IPS-20b (cell line): ENCODE data around the gene HS3ST5.

Experiments used
- H3K27ac ChIP-seq: one replicate; pipeline ENCODE4 v1.5.1; 2013; ENCODE audit warnings: low read length
- H3K27me3 ChIP-seq: 2 replicates; pipeline ENCODE4 v1.6.1; 2013; ENCODE audit warnings: mild to moderate bottlenecking, low read length, inconsistent platforms; ENCODE audit not compliant: insufficient read depth
- H3K36me3 ChIP-seq: 2 replicates; pipeline ENCODE4 v1.6.1; 2013; ENCODE audit warnings: low read depth, mild to moderate bottlenecking, inconsistent platforms, low read length, moderate library complexity; ENCODE audit not compliant: insufficient read depth
- H3K4me1 ChIP-seq: 2 replicates; pipeline ENCODE4 v1.6.1; 2013; ENCODE audit warnings: mild to moderate bottlenecking, control low read depth, inconsistent platforms, low read length, moderate library complexity; ENCODE audit not compliant: insufficient read depth
- H3K4me3 ChIP-seq: 2 replicates; pipeline ENCODE4 v1.5.1; 2013; ENCODE audit warnings: mild to moderate bottlenecking, low read length, inconsistent platforms
- H3K9ac ChIP-seq: 2 replicates; pipeline ENCODE4 v1.6.1; 2013; ENCODE audit warnings: low read depth, mild to moderate bottlenecking, inconsistent platforms, low read length, moderate library complexity
- H3K9me3 ChIP-seq: 2 replicates; pipeline ENCODE4 v1.6.1; 2013; ENCODE audit warnings: mild to moderate bottlenecking, low read depth, low read length, inconsistent platforms; ENCODE audit not compliant: insufficient read depth

HS3ST5 gene

GRCh38 chr6:114142258-114142657 is 200.6 kb downstream of the HS3ST5 start:
- no peaks in the 10 kb centered on the region for H3K36me3 ChIP-seq
- H3K4me1 ChIP-seq: peaks cover 11% of the 10 kb centered on the region
- H3K4me3 ChIP-seq: no peak overlapping the region
- H3K27ac ChIP-seq: no peak overlapping the region
- no peak overlapping the region for H3K9ac ChIP-seq
- no peaks in the 10 kb centered on the region for H3K9me3 ChIP-seq
- H3K27me3 ChIP-seq: no peaks in the 10 kb centered on the region

GRCh38 chr6:114140416-114140815 is 202.4 kb downstream of the HS3ST5 start:
- Histone ChIP-seq H3K4me3 (no peak overlapping the region), H3K27me3 (no peaks in the 10 kb centered on the region), H3K36me3 (no peaks in the 10 kb centered on the region), H3K4me1 (peaks cover 7% of the 10 kb centered on the region), H3K27ac (no peak overlapping the region), H3K9ac (no peak overlapping the region), H3K9me3 (no peaks in the 10 kb centered on the region)

GRCh38 chr6:114138577-114139248 is 204.1 kb downstream of the HS3ST5 start:
- Histone ChIP-seq H3K27me3 (no peaks in the 10 kb centered on the region), H3K27ac (no peak overlapping the region), H3K36me3 (no peaks in the 10 kb centered on the region), H3K9me3 (no peaks in the 10 kb centered on the region), H3K9ac (no peak overlapping the region), H3K4me1 (no peaks in the 10 kb centered on the region), H3K4me3 (no peak overlapping the region)

- no peak overlapping the region for H3K9ac ChIP-seq
- H3K4me3 ChIP-seq: no peak overlapping the region
- no peak overlapping the region for H3K27ac ChIP-seq
- no peaks in the 10 kb centered on the region for H3K27me3 ChIP-seq
- no peaks in the 10 kb centered on the region for H3K36me3 ChIP-seq
- H3K9me3 ChIP-seq: no peaks in the 10 kb centered on the region; the same call in 1 of the 2 replicates
- no peaks in the 10 kb centered on the region for H3K4me1 ChIP-seq
Observed at GRCh38 chr6:114135363-114135971, 207.4 kb downstream of the HS3ST5 start.

DNA sequence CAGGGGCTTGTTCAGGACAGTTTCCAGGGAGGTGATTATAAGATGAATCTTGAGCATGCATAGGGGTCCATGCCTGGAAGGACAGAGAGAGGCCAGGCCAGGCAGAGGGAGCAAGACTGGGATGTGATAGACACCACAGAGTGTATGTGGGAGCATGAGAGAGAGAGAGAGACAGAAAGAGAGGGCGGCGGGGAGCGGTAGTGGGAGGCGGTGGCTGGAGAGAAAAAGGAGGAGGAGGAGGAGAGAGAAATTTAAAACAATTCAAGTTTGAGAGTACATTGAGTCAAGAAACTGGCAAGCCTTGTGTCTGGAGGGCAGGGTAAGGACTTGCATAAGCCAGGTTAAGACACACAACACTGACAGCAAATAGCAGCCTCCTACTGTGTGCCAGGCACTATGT is 209.0 kb downstream of the HS3ST5 start:
- H3K4me1 ChIP-seq: no peaks in the 10 kb centered on the region
- H3K36me3 ChIP-seq: no peaks in the 10 kb centered on the region
- no peaks in the 10 kb centered on the region for H3K27me3 ChIP-seq
- H3K9me3 ChIP-seq: no peaks in the 10 kb centered on the region; the same call in 1 of the 2 replicates
- no peak overlapping the region for H3K27ac ChIP-seq
- H3K9ac ChIP-seq: no peak overlapping the region
- H3K4me3 ChIP-seq: no peak overlapping the region

DNA sequence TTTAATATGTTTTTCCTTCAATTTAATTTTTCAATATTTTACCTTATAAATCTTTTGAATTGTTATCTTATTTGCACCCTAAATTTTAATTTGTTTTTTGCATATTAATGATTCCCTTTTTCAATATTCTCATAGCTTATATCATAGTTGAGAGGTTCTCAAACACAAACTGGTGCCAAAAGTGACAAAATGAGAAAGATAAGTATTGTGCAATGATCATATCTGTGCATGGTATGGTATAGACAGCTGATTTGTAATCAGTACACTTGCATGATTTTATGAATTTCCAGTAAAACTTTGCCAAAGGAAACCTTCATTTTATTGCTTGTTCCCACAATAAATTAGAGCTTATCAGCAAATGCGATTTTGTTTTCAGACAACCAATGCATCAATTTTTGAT is 210.9 kb downstream of the HS3ST5 start:
- H3K9me3 ChIP-seq: no peaks in the 10 kb centered on the region; the same call in 1 of the 2 replicates
- no peak overlapping the region for H3K27ac ChIP-seq
- H3K36me3 ChIP-seq: no peaks in the 10 kb centered on the region
- H3K9ac ChIP-seq: no peak overlapping the region
- H3K27me3 ChIP-seq: no peaks in the 10 kb centered on the region
- H3K4me1 ChIP-seq: no peaks in the 10 kb centered on the region
- H3K4me3 ChIP-seq: no peak overlapping the region

- no peak overlapping the region for H3K9ac ChIP-seq
- no peak overlapping the region for H3K27ac ChIP-seq
- H3K4me1 ChIP-seq: peaks cover 7% of the 10 kb centered on the region; the same call in 1 of the 2 replicates
- H3K27me3 ChIP-seq: no peaks in the 10 kb centered on the region
- no peaks in the 10 kb centered on the region for H3K36me3 ChIP-seq
- no peak overlapping the region for H3K4me3 ChIP-seq
- no peaks in the 10 kb centered on the region for H3K9me3 ChIP-seq
Observed at GRCh38 chr6:114125576-114125975, 217.2 kb downstream of the HS3ST5 start.

GRCh38 chr6:114121913-114122662 is 220.7 kb downstream of the HS3ST5 start:
- Histone ChIP-seq H3K27me3 (no peaks in the 10 kb centered on the region), H3K27ac (no peak overlapping the region), H3K4me1 (peaks cover 7% of the 10 kb centered on the region; the same call in 1 of the 2 replicates), H3K4me3 (no peak overlapping the region), H3K9ac (no peak overlapping the region), H3K36me3 (no peaks in the 10 kb centered on the region), H3K9me3 (no peaks in the 10 kb centered on the region)

GRCh38 chr6:114119056-114119455 is 223.8 kb downstream of the HS3ST5 start:
- H3K27ac ChIP-seq: no peak overlapping the region
- peaks cover 7% of the 10 kb centered on the region; the same call in 1 of the 2 replicates for H3K4me1 ChIP-seq
- H3K27me3 ChIP-seq: no peaks in the 10 kb centered on the region
- H3K36me3 ChIP-seq: no peaks in the 10 kb centered on the region
- no peak overlapping the region for H3K4me3 ChIP-seq
- no peaks in the 10 kb centered on the region for H3K9me3 ChIP-seq
- no peak overlapping the region for H3K9ac ChIP-seq

DNA sequence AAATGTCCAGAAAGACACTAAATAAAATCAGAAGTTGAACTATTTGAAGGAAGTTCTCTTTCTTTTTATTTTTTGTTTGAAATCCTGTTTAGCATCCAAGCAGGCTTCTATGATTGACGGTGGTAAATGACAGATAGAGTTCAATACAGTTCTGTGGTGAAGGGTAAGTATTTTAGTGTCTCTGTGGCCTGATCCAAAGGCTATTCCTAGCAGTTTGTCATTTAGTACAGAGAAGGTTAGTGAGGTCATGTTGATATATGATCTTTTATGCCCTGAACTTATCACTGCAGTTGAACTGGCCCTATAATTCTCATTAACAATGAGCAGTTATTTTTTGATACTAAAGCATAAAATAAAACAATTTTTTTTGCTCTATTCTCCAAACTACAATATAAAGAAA is 227.2 kb downstream of the HS3ST5 start:
- no peaks in the 10 kb centered on the region for H3K27me3 ChIP-seq
- H3K4me1 ChIP-seq: no peaks in the 10 kb centered on the region
- H3K27ac ChIP-seq: no peak overlapping the region
- no peaks in the 10 kb centered on the region for H3K9me3 ChIP-seq
- H3K9ac ChIP-seq: no peak overlapping the region
- no peaks in the 10 kb centered on the region for H3K36me3 ChIP-seq
- no peak overlapping the region for H3K4me3 ChIP-seq

GRCh38 chr6:114108119-114109002 is 234.5 kb downstream of the HS3ST5 start:
- Histone ChIP-seq H3K27ac (no peak overlapping the region), H3K4me3 (no peak overlapping the region), H3K4me1 (no peaks in the 10 kb centered on the region), H3K27me3 (no peaks in the 10 kb centered on the region), H3K9ac (no peak overlapping the region), H3K9me3 (no peaks in the 10 kb centered on the region), H3K36me3 (no peaks in the 10 kb centered on the region)
